Natural killer cell (primary cell): ENCODE results near the gene ETV2. TPM values are rescaled to one million over a fixed set of nuclear protein-coding genes. Genes with fewer than 3 reads are reported as not detected.

Experiments
- ATAC-seq, 3 donors: fragments of 150-1000 bp in 2 of 3; fragments of 200-7000 bp in 1 of 3; cut with Tn5 transposase; 1 replicate in 1 of 3; 2 replicates in 2 of 3; pipeline ENCODE4 v1.10.0; 2021; ENCODE audit warnings: mild to moderate bottlenecking in 2 of 3, moderate library complexity in 2 of 3
- DNase-seq, 2 donors: peaks; one replicate each; pipeline versions ENCODE4 v3.0.0 to v3.0.0-alpha.2; 2013 to 2021; ENCODE audit warnings: mixed read lengths in 1 of 2
- H3K27ac ChIP-seq: one replicate; pipeline ENCODE4 v1.5.1; 2013; ENCODE audit warnings: mild to moderate bottlenecking, low read length
- H3K27me3 ChIP-seq: one replicate; pipeline ENCODE4 v1.6.1; 2013; ENCODE audit warnings: low read length; ENCODE audit not compliant: control insufficient read depth, insufficient read depth
- H3K36me3 ChIP-seq: one replicate; pipeline ENCODE4 v1.6.1; 2013; ENCODE audit warnings: low read length; ENCODE audit not compliant: control insufficient read depth, insufficient read depth
- H3K4me1 ChIP-seq: one replicate; pipeline ENCODE4 v1.6.1; 2013; ENCODE audit warnings: low read length; ENCODE audit not compliant: control insufficient read depth, insufficient read depth
- H3K4me3 ChIP-seq: one replicate; pipeline ENCODE4 v1.5.1; 2013; ENCODE audit warnings: low read length
- H3K9me3 ChIP-seq: one replicate; pipeline ENCODE4 v1.6.1; 2013; ENCODE audit warnings: low read length; ENCODE audit not compliant: control insufficient read depth, insufficient read depth
- H3K27ac Mint-ChIP-seq, 2 donors: one replicate each; pipeline ENCODE4 v1.8.0; 2022; ENCODE audit warnings: mild to moderate bottlenecking in 2 of 2, mixed read lengths in 2 of 2, moderate library complexity in 1 of 2
- H3K27me3 Mint-ChIP-seq, 2 donors: one replicate each; pipeline ENCODE4 v1.8.0; 2022; ENCODE audit warnings: low read depth in 2 of 2, mixed read lengths in 2 of 2
- H3K36me3 Mint-ChIP-seq: one replicate; pipeline ENCODE4 v1.8.0; 2022; ENCODE audit warnings: mixed read lengths
- H3K4me1 Mint-ChIP-seq, 2 donors: one replicate each; pipeline ENCODE4 v1.8.0; 2022; ENCODE audit warnings: mixed read lengths in 2 of 2
- H3K4me3 Mint-ChIP-seq: one replicate; pipeline ENCODE4 v1.8.0; 2022; ENCODE audit warnings: mild to moderate bottlenecking, moderate library complexity, mixed read lengths
- H3K9me3 Mint-ChIP-seq, 2 donors: one replicate each; pipeline ENCODE4 v1.8.0; 2022; ENCODE audit warnings: mixed read lengths in 2 of 2
- CTCF ChIP-seq: fragments of 200-600 bp; IDR thresholded peaks from one replicate; pipeline ENCODE4 v1.8.0; 2022; ENCODE audit warnings: antibody characterized with exemption
- WGBS: methylation state at CpG from one replicate; pipeline ENCODE4 v1.1.7; 2013; ENCODE audit warnings: missing lambda C conversion rate; ENCODE audit not compliant: insufficient coverage; 5-methylcytosine and 5-hydroxymethylcytosine counted together
- intact Hi-C: fragments of 100-400 bp; cut with micrococcal nuclease; formaldehyde crosslinking; loops from one replicate; pipeline ENCODE4 v1.14.2; 2022
- total RNA-seq, 4 donors: library from RNA; stranded (reverse); fragments of 120-200 nt in 1 of 4; gene quantifications; one replicate each; pipeline versions ENCODE4 v1.2.3 to v1.2.4, GENCODE V29; 2013 to 2022

The ETV2 gene
- total RNA-seq, 3 donors from 2014 or later (not counting 1 experiment from before 2014, with no cell fraction given) = 0.48 to 2.0 (median 0.87) TPM

GRCh38 chr19:35665157-35665556 lies 23.6 kb downstream of the ETV2 start:
- TF ChIP-seq CTCF = no peak
- 97% methylated on average over 24 of the region's 24 CpGs for WGBS
- intact Hi-C loops = no loop called here
- no peak for DNase-seq
- no peak overlapping the region for H3K4me3 ChIP-seq
- Mint-ChIP-seq H3K27me3 (peaks cover 6 to 8% of the 10 kb centered on the region in 2 donors), H3K9me3 (no peaks in the 10 kb centered on the region), H3K27ac (no peak overlapping the region), H3K36me3 (no peaks in the 10 kb centered on the region), H3K4me1 (no peaks in the 10 kb centered on the region), H3K4me3 (no peak overlapping the region)
- no peaks in the 10 kb centered on the region for H3K9me3 ChIP-seq
- H3K27me3 ChIP-seq = peaks cover 3% of the 10 kb centered on the region
- no peak overlapping the region for H3K27ac ChIP-seq
- peaks cover 25% of the 10 kb centered on the region for H3K36me3 ChIP-seq
- no peaks in the 10 kb centered on the region for H3K4me1 ChIP-seq
- ATAC-seq = no peak

GRCh38 chr19:35665604-35666003 lies 24.1 kb downstream of the ETV2 start:
- peaks cover 7 to 11% of the 10 kb centered on the region in 2 donors for H3K27me3 Mint-ChIP-seq
- H3K27me3 ChIP-seq = peaks cover 3% of the 10 kb centered on the region
- DNase-seq = no peak
- TF ChIP-seq CTCF = no peak
- no peak overlapping the region for H3K27ac ChIP-seq
- H3K4me3 Mint-ChIP-seq = no peak overlapping the region
- H3K4me1 Mint-ChIP-seq = no peaks in the 10 kb centered on the region
- H3K4me3 ChIP-seq = no peak overlapping the region
- H3K36me3 Mint-ChIP-seq = no peaks in the 10 kb centered on the region
- no peaks in the 10 kb centered on the region for H3K4me1 ChIP-seq
- intact Hi-C loops = no loop called here
- H3K9me3 Mint-ChIP-seq = no peaks in the 10 kb centered on the region
- 73% methylated on average over 7 of the region's 7 CpGs for WGBS
- peaks cover 25% of the 10 kb centered on the region for H3K36me3 ChIP-seq
- H3K27ac Mint-ChIP-seq = no peak overlapping the region
- ATAC-seq = no peak
- H3K9me3 ChIP-seq = no peaks in the 10 kb centered on the region

- H3K36me3 Mint-ChIP-seq = no peaks in the 10 kb centered on the region
- no peak for TF ChIP-seq CTCF
- no peaks in the 10 kb centered on the region for H3K9me3 ChIP-seq
- ATAC-seq = no peak
- no peaks in the 10 kb centered on the region for H3K4me1 Mint-ChIP-seq
- H3K27ac ChIP-seq = no peak within 1 kb of the TSS
- H3K9me3 Mint-ChIP-seq = no peaks in the 10 kb centered on the region
- H3K4me3 Mint-ChIP-seq = no peak within 1 kb of the TSS
- H3K27me3 Mint-ChIP-seq = peaks cover 9 to 11% of the 10 kb centered on the region in 2 donors
- H3K27ac Mint-ChIP-seq = no peak within 1 kb of the TSS
- intact Hi-C loops = no loop called here
- no peaks in the 10 kb centered on the region for H3K4me1 ChIP-seq
- no peak within 1 kb of the TSS for H3K4me3 ChIP-seq
- peaks cover 22% of the 10 kb centered on the region for H3K36me3 ChIP-seq
- WGBS = 84% methylated on average over 16 of the region's 16 CpGs
- no peak for DNase-seq
- peaks cover 3% of the 10 kb centered on the region for H3K27me3 ChIP-seq
Observed at GRCh38 chr19:35666251-35666913, 24.8 kb downstream of the ETV2 start, which contains the start of gene UPK1A. Gene UPK1A, plus strand, starts transcription at chr19:35666517. Its CDS starts 296 bp downstream, at chr19:35666813.

- TF ChIP-seq CTCF = no peak
- Histone ChIP-seq H3K36me3 (peaks cover 7% of the 10 kb centered on the region), H3K4me1 (peaks cover 12% of the 10 kb centered on the region), H3K27me3 (peaks cover 11% of the 10 kb centered on the region), H3K27ac (no peak overlapping the region), H3K4me3 (no peak overlapping the region), H3K9me3 (no peaks in the 10 kb centered on the region)
- no peaks in the 10 kb centered on the region for H3K36me3 Mint-ChIP-seq
- H3K27ac Mint-ChIP-seq = no peak overlapping the region
- H3K4me3 Mint-ChIP-seq = no peak overlapping the region
- 82% methylated on average over 6 of the region's 6 CpGs for WGBS
- H3K4me1 Mint-ChIP-seq = peaks cover 0 to 8% of the 10 kb centered on the region in 2 donors
- intact Hi-C loops = no loop called here
- ATAC-seq (no peak), DNase-seq (no peak)
- H3K27me3 Mint-ChIP-seq = peaks cover 26 to 29% of the 10 kb centered on the region in 2 donors
- H3K9me3 Mint-ChIP-seq = no peaks in the 10 kb centered on the region
Observed at GRCh38 chr19:35669566-35669965, 28.0 kb downstream of the ETV2 start.
